ENCODE data around the gene KDM6B. TPM values are rescaled to one million over a fixed set of nuclear protein-coding genes. Genes with fewer than 3 reads are reported as not detected.

KDM6B gene
- polyA plus RNA-seq, 6 donors from 2014 or later: 0.04 to 1.9 (median 0.99) TPM

DNA sequence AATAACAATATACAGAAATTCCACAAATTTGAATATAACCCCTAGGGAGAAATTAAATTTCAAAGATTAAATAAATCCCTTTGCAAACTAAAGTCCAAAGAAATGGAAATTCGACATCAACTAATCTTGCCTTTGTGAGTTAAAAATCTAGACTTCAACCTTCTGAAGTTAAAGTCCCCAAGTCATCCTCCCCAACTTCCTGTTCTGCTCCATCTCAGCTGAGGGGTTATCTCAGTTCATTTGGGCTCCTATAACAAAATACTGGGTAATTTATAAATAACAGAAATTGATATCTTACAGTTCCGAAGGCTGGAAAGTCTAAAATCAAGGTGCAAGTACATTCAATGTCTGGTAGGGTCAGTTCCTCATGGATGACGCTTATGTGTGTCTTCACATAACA, 22.8 kb upstream of the KDM6B start:
- H3K9me3 Mint-ChIP-seq: no peaks in the 10 kb centered on the region

DNA sequence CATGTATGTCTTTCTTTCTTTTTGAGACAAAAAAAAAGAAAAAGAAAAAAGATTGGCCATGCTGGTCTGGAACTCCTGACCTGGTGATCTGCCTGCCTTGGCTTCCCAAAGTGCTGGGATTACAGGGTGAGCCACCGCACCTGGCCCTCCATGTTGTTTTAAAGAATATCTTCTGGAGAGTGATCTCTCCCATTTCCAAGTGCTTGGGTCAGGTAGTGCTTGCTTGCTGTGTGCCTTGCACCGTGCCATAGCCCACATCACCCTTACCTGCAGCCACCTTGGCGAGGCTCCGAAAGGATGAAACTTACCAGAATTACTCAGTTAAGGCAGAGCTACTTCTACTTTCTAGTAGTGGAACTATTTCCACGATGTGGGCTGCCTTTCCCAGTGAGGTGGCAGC, 19.0 kb upstream of the KDM6B start:
- Mint-ChIP-seq H3K4me1 (no peaks in the 10 kb centered on the region), H3K9me3 (no peaks in the 10 kb centered on the region), H3K27ac (no peak overlapping the region)

More for the DNA sequence above, 22.8 kb upstream of the KDM6B start:
- ATAC-seq (ENCODE audit: low read depth in 2 of 2): no peak
- peaks cover 11 to 22% (median 21%) of the 10 kb centered on the region in 3 donors for H3K27me3 Mint-ChIP-seq
- H3K27ac Mint-ChIP-seq: peak overlapping the region in 1 of 6 donors; percentile 39
- H3K4me3 Mint-ChIP-seq: no peak overlapping the region
- peaks cover 0 to 5% (median 2%) of the 10 kb centered on the region in 3 donors for H3K4me1 Mint-ChIP-seq
- no peak for DNase-seq
- H3K36me3 Mint-ChIP-seq: no peaks in the 10 kb centered on the region

DNA sequence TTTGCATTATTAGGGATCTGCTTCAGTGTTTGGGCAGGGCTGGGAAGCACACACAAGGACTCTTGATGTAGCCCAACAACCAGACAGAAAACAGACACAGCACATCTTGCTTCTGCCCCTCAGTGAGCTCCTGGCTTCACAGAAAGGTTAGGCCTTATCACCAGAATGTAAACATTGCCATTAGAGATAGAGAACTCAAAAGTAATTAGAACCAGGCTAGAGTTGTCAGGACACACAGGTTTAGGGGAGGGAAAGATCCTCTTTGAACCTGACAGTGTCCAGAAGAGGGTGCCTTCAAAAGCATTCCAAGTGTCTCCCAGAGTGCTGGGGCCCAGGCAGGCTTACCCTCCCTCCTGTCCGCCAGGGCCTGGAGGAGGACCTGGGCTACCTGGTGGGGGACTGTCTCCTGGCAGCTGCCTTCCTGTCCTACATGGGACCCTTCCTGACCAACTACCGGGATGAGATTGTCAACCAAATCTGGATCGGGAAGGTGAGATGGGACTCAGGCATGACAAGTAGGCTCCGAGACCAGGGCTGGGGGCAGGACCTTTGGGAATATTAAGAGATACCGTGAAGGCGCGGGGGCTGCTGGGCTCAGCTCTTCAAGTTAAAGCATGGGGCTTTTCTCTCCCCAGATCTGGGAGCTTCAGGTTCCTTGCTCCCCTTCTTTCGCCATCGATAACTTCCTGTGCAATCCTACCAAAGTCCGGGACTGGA, 16.9 kb upstream of the KDM6B start:
- no peaks in the 10 kb centered on the region for H3K9me3 Mint-ChIP-seq
- DNase-seq (no peak), ATAC-seq (ENCODE audit: low read depth in 2 of 2) (no peak)
- H3K4me3 Mint-ChIP-seq: no peak overlapping the region
- no peaks in the 10 kb centered on the region for H3K36me3 Mint-ChIP-seq
- no peaks in the 10 kb centered on the region for H3K4me1 Mint-ChIP-seq
- H3K27ac Mint-ChIP-seq: no peak overlapping the region
- H3K27me3 Mint-ChIP-seq: peaks cover 0 to 24% (median 10%) of the 10 kb centered on the region in 3 donors

More for the DNA sequence above, 19.0 kb upstream of the KDM6B start:
- no peak for DNase-seq
- no peaks in the 10 kb centered on the region for H3K36me3 Mint-ChIP-seq
- H3K27me3 Mint-ChIP-seq: peaks cover 6 to 16% (median 10%) of the 10 kb centered on the region in 3 donors
- no peak overlapping the region for H3K4me3 Mint-ChIP-seq
- no peak for ATAC-seq (ENCODE audit: low read depth in 2 of 2)

DNA sequence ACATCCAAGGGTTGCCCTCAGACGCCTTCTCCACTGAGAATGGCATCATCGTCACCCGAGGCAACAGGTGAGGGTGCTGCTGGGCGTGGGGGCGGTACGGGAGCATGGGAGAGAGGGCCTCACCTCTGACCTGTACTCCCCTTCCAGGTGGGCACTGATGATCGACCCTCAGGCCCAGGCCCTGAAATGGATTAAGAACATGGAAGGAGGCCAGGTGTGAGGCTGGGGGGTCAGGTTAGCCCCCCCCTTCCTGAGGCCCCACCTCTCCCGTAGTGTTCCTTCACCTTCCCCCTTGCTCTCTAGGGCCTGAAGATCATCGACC, 16.4 kb upstream of the KDM6B start:
- H3K4me1 Mint-ChIP-seq: no peaks in the 10 kb centered on the region
- ATAC-seq (ENCODE audit: low read depth in 2 of 2) (no peak), DNase-seq (no peak)
- no peak overlapping the region for H3K27ac Mint-ChIP-seq
- H3K9me3 Mint-ChIP-seq: no peaks in the 10 kb centered on the region
- H3K27me3 Mint-ChIP-seq: peaks cover 0 to 24% (median 10%) of the 10 kb centered on the region in 3 donors
- H3K36me3 Mint-ChIP-seq: no peaks in the 10 kb centered on the region
- no peak overlapping the region for H3K4me3 Mint-ChIP-seq

DNA sequence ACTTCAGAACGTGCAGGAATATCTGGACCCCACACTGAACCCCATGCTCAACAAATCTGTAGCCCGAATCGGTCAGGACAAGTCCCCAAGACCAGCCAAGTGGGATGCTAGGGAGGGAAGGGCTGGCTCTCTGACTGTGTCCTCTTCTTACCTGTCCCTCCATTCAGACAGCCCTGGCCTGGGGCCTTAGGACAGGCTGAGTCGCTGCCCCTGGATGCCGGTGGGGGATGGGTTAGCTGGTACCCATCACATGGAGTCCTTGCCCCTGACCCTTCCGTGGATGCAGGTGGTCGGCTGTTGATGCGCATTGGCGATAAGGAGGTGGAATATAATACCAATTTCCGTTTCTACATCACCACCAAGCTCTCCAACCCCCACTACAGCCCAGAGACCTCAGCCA, 16.0 kb upstream of the KDM6B start:
- no peak for ATAC-seq (ENCODE audit: low read depth in 2 of 2)
- no peaks in the 10 kb centered on the region for H3K9me3 Mint-ChIP-seq
- no peak overlapping the region for H3K4me3 Mint-ChIP-seq
- peaks cover 0 to 24% (median 10%) of the 10 kb centered on the region in 3 donors for H3K27me3 Mint-ChIP-seq
- H3K27ac Mint-ChIP-seq: peak overlapping the region in 3 of 6 donors; percentile 37 to 62 (median 41)
- no peak for DNase-seq
- H3K36me3 Mint-ChIP-seq: no peaks in the 10 kb centered on the region
- H3K4me1 Mint-ChIP-seq: no peaks in the 10 kb centered on the region

DNA sequence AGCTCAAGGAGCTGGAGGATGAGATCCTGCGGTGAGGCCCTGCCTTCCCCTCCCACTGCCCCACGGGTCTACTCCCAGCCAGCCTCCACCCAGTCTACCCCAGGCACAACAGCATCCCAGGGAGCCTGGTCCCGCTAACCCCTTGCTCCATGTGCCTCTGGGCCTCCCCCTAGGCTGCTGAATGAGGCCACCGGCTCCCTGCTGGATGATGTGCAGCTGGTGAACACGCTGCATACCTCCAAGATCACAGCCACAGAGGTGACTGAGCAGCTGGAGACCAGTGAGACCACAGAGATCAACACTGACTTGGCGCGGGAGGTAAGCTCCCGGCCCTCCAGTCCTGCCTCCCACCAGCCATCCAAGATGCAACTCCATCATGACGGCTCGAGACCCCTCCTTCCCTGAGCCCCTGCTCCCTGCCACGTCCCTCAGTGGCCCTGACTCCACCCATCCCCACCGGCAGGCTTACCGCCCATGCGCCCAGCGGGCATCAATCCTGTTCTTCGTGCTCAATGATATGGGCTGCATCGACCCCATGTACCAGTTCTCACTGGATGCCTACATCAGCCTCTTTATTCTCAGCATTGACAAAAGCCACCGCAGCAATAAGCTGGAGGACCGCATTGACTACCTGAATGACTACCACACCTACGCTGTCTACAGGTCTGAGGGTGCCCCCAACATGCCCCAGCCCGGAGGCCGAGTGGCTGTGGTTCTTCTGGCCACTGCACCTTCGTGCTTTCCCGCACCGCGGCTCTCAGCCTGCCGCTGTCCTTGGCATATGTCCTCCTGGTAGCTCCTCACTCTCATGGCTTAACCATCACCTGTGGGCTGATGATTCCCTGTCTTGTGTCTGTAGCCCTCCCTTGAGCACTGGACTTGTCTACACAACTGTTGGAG, 15.0 kb upstream of the KDM6B start:
- DNase-seq: no peak
- H3K27me3 Mint-ChIP-seq: peaks cover 0 to 29% (median 15%) of the 10 kb centered on the region in 3 donors
- ATAC-seq (ENCODE audit: low read depth in 2 of 2): no peak
- no peak overlapping the region for H3K27ac Mint-ChIP-seq
- peaks cover 0 to 2% (median 0%) of the 10 kb centered on the region in 3 donors for H3K4me1 Mint-ChIP-seq
- H3K36me3 Mint-ChIP-seq: no peaks in the 10 kb centered on the region
- no peak overlapping the region for H3K4me3 Mint-ChIP-seq
- no peaks in the 10 kb centered on the region for H3K9me3 Mint-ChIP-seq

DNA sequence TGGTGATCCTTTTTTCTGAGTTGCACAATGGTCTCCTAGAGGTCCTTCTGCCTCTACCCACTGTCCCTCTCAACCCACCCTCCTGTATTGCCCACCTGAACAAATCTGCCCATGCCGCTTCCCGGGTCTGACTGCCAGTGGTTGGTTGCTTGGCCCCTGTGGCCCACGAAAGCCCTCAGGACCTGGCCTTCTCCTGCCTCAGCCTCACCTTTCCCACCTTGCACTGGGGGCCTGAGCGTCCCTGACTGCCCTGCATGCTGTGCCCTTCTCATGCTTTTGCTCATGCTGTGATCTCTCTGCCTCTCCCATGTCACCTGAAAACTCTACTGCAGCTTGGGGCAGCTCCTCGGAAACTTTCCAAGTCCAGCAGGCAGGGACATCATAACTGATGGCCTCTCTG, 13.8 kb upstream of the KDM6B start:
- Mint-ChIP-seq H3K27me3 (peaks cover 3 to 40% (median 27%) of the 10 kb centered on the region in 3 donors), H3K4me1 (peaks cover 0 to 3% (median 0%) of the 10 kb centered on the region in 3 donors), H3K9me3 (no peaks in the 10 kb centered on the region), H3K27ac (peak overlapping the region in 1 of 6 donors; percentile 81), H3K36me3 (no peaks in the 10 kb centered on the region), H3K4me3 (no peak overlapping the region)
- DNase-seq (no peak), ATAC-seq (ENCODE audit: low read depth in 2 of 2) (no peak)

DNA sequence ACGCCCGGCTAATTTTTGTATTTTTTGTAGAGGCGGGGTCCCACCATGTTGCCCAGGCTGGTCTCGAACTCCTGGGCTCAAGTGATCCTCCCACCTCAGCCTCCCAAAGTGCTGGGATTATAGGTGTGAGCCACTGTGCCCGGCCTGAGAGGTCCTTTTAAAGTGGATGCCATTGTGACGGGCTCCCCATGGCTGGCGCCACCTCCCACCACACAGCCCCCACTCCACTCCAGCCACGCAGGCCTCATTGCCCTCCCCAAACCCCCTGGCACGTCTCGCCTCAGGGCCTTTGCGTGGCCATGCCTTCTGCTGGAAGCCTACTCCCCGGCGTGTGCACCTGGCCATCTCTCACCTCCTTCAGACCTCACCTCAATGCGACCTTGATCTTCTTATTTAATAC, 11.9 kb upstream of the KDM6B start:
- Mint-ChIP-seq H3K27ac (peak overlapping the region in 4 of 6 donors; percentile 37 to 94 (median 72)), H3K9me3 (no peaks in the 10 kb centered on the region), H3K4me3 (no peak overlapping the region), H3K4me1 (peaks cover 0 to 3% (median 0%) of the 10 kb centered on the region in 3 donors), H3K27me3 (peaks cover 12 to 40% (median 35%) of the 10 kb centered on the region in 3 donors), H3K36me3 (no peaks in the 10 kb centered on the region)
- ATAC-seq (ENCODE audit: low read depth in 2 of 2) (no peak), DNase-seq (no peak)

DNA sequence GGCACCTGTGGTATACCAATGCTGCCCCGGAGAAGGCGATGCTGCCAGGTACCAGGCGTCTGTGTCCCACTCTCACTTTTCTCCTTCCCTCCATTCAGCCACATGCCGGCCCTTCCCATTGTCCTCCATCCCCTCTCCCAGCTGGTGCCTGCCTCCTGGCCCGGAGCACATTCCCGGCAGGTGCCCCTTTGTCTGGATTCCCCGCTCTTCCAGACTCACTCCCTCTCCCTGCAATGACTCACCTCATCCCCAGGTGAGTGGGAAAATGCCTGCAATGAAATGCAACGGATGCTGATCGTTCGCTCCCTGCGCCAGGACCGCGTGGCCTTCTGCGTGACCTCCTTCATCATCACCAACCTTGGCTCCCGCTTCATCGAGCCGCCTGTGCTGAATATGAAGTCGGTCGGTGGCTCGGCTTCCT, 10.4 kb upstream of the KDM6B start:
- Mint-ChIP-seq H3K27ac (peak overlapping the region in 1 of 6 donors; percentile 65), H3K9me3 (no peaks in the 10 kb centered on the region), H3K27me3 (peaks cover 13 to 36% (median 30%) of the 10 kb centered on the region in 3 donors), H3K4me3 (peak overlapping the region in 1 of 8 donors; percentile 20), H3K4me1 (peaks cover 0 to 3% (median 0%) of the 10 kb centered on the region in 3 donors), H3K36me3 (no peaks in the 10 kb centered on the region)
- ATAC-seq (ENCODE audit: low read depth in 2 of 2) (no peak), DNase-seq (no peak)

DNA sequence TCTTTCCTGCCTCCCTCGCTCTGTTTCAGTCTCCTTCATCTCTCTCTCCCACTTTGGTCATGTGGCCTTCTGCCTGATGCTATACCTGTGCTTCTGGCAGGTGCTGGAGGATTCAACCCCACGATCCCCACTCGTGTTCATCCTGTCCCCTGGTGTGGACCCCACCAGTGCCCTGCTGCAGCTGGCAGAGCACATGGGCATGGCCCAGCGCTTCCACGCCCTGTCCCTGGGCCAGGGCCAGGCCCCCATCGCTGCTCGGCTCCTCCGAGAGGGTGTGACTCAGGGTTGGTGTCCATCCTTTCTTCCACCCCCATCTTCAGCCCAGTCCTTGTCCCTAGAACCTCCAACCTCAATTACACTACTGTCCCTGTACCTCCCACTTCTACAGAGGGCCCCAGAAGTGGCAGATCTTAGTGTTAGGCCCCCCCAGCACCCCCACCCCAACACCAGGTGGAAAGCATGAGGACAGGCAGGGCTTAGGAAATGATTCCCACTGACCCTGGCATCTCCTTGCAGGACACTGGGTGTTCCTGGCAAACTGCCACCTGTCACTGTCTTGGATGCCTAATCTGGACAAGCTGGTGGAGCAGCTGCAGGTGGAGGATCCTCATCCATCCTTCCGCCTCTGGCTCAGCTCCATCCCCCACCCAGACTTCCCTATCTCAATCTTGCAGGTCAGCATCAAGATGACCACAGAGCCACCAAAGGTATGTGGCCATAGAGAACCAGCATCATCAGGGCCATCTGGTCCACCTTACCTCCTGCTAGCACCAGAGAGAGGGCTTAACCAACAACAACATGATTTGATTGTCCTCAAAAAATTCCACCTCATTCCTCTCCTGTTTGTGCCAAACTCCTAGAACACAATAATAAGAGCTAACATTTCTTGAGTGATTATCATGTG, 9.7 kb upstream of the KDM6B start:
- peaks cover 0 to 3% of the 10 kb centered on the region in 2 donors for H3K36me3 Mint-ChIP-seq
- peaks cover 15 to 34% (median 32%) of the 10 kb centered on the region in 3 donors for H3K27me3 Mint-ChIP-seq
- H3K27ac Mint-ChIP-seq: peak overlapping the region in 2 of 6 donors; percentile 59 to 84
- peaks cover 0 to 4% (median 0%) of the 10 kb centered on the region in 3 donors for H3K4me1 Mint-ChIP-seq
- DNase-seq: no peak
- ATAC-seq (ENCODE audit: low read depth in 2 of 2): no peak
- H3K4me3 Mint-ChIP-seq: peak overlapping the region in 1 of 8 donors; percentile 30
- no peaks in the 10 kb centered on the region for H3K9me3 Mint-ChIP-seq

DNA sequence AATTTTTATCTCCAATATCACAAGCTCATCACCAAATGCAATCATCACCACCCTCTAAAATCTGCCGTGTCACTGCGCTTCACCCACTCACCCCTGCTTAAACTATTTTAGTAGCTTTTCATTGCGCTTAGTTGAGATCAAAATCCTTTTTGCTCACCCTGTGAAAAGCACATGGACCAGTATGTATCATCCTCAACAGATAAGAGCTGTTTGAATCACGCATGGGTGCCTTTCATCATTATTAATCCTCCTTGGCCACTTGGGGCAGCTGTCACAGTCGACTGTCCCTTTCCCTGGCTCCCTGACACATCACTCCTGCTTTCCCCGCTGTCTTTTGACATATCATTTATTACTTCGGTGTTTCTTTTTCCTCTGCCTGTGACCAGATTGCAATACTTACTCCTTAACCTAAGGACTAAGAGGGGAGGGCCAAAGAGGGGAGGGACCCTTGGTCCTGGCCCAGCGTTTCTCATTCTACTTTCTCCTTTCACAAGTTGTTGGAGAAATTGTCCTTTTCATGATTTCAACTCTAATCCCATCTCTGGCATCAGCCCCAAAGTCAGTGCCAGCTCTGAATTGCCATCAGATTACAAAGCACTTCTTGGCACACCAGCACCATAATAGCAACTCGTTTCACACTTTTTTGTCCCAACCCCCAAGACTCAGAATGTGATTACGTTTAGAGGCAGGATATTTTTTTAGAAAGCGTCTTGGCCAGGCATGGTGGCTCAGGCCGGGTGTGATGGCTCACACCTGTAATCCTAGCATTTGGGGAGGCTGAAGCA, 8.6 kb upstream of the KDM6B start:
- Mint-ChIP-seq H3K4me3 (no peak overlapping the region), H3K36me3 (peaks cover 0 to 6% of the 10 kb centered on the region in 2 donors), H3K4me1 (peaks cover 0 to 5% (median 0%) of the 10 kb centered on the region in 3 donors), H3K27ac (peak overlapping the region in 1 of 6 donors; percentile 21), H3K9me3 (no peaks in the 10 kb centered on the region), H3K27me3 (peaks cover 17 to 35% (median 28%) of the 10 kb centered on the region in 3 donors)
- DNase-seq (no peak), ATAC-seq (ENCODE audit: low read depth in 2 of 2) (no peak)

DNA sequence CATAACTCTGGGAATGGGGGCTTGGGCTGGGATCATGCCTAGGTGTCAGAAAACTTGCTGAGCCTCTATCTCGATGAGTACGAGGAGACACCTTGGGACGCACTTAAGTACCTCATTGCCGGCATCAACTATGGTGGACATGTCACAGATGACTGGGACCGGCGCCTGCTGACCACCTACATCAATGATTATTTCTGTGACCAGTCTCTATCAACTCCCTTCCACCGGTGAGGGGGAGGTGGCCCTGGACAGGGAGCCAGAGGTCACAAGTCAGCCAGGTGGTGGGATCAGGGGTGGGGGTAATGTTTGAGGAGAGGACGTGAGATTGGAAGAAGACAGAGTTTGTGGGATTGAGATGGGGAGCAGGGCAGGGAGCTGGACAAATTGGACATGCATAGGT, 3.4 kb upstream of the KDM6B start:
- Mint-ChIP-seq H3K4me3 (no peak overlapping the region), H3K27me3 (peaks cover 11 to 24% (median 21%) of the 10 kb centered on the region in 3 donors), H3K27ac (peak overlapping the region in 1 of 6 donors; percentile 44), H3K36me3 (peaks cover 0 to 6% of the 10 kb centered on the region in 2 donors), H3K4me1 (peaks cover 6 to 23% (median 22%) of the 10 kb centered on the region in 3 donors), H3K9me3 (no peaks in the 10 kb centered on the region)
- DNase-seq (no peak), ATAC-seq (ENCODE audit: low read depth in 2 of 2) (no peak)
